NCI-H1092 treated with DMSO at 0.1 percent for 48 hours (cell line): ENCODE measurements around the gene NTN1.

ENCODE experiments used
- DNase-seq: peaks from one replicate; lab custom pipeline; 2025; lab: John Stamatoyannopoulos, UW

The NTN1 gene

DNA sequence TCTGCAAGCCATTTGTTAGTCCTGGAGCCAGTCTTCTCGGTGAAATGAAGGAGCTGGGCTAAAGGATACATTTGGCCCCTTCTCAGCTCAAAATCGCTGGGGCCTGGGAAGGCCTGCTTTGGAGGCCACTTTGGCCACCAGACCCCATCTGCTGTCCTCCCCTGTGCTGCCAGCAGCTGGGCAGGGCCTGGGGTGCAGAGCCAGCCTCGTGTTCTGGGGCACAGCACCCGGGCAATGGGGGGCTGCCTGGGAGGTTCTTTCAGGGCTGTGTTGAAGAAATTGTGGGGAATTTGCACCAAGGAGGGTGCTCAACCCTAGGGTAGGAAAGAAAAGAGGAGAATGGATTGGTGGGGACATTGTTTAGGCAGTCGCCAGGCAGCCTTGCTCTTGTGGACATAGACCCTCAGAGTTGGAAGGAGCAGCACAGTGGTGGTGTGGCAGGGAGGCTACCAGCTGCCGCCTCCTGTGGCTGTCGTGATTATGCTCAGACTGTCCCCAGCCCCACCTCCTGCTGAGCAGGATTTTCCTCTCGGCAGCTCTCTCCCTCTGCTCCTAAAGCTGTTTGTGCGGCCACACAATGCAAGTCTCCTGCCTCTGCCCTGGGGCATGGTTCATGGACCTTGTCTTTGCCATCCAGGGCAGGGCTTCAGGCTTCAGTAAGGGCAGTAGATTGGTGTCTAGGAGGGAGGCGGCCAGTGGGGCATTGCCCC, 174.8 kb downstream of the NTN1 start:
- DNase-seq, result no peak

DNA sequence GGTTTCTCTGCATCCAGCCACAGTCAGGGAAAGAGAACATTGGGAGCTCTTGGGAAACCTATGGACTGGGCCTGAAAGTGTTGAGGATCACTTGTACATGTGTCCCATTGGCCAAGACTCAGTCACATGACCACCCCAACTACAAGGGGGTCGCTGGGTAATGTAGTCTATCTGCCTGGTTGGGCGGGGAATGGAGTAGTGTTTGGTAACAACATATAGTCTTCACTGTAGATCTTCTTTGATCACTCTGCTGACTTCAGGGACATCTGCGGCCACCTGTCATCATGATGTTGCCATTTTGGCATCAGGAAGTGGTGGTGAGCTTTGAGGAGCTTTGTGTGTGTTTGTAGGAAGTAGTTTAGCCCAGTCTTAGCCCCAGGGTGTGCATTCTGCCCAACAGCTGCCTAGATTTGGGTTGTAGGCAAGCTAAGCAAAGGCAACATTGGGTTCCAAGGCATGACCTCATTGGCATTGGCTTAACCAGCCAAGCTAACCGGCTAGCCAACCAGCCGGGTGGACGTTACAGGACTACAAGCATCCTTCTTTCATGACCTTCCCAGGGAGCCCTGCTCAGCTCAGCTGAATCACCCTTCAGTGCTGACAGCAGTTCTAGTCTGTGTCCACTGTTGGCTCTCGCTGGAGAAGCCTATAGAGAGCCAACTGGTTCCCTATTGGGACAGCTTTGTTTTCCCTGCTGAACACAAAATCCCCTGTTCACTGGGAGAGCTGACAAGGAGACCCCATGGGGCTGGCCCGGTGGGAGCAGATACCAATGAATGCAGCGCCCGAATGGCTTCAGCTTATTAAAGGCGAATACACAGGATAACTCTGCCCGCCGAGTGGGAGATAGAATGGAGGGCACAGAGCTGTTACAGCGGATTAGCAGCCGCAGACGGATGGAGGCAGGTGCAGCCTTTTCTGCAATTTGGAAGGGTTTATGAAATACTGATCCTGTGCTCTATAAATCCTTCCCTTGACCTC, 178.6 kb downstream of the NTN1 start:
- DNase-seq, result no peak

DNA sequence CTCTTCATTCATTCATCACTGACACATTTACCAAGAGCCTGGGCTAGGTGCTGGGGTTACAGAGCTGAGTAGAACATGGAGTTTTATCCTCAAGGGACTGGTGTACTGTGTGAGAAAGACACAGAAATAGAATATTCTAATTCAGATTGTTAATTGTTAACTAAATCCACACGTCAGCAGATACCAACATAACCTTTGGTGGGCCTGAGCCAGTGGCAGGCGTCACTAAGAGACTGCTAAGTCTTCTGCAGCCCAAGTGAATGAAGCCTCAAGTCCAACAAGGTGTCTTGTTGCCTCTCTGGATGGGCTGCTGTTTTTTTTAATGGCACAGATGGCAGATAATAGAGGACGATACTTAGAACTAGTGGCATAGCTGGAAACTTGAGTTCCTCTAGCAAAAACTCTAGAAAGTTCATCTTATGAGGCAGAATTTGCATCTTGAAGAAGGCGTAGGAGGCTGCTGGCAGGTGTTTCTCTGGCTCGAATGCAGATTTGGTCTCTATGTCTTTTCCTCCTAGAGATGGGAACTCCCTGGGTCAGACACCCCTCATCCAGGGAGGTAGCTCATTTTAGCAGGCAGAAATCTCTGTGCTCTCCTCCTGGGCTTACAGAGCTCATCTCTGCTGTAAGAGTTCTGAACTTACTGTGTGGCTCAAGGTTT, 179.5 kb downstream of the NTN1 start:
- no peak for DNase-seq

DNA sequence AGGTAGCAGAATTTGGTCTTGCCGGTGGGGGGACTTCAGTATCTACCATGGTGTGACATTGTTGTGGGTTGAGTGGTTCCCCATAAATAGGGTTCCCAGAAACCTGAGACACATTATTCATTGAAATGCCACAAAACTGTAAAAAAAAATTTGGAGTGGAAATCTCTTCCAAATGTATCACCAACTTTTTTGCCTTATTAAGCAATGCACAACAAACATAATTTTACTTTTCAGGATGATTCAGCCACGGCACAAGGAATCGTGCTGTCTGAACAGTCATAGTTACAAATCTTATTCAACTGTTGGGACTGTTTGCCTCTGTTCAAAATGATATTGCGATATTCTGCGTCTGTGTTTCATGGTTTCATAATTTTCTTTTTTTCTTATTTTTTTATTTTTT, 181.2 kb downstream of the NTN1 start:
- no peak for DNase-seq

DNA sequence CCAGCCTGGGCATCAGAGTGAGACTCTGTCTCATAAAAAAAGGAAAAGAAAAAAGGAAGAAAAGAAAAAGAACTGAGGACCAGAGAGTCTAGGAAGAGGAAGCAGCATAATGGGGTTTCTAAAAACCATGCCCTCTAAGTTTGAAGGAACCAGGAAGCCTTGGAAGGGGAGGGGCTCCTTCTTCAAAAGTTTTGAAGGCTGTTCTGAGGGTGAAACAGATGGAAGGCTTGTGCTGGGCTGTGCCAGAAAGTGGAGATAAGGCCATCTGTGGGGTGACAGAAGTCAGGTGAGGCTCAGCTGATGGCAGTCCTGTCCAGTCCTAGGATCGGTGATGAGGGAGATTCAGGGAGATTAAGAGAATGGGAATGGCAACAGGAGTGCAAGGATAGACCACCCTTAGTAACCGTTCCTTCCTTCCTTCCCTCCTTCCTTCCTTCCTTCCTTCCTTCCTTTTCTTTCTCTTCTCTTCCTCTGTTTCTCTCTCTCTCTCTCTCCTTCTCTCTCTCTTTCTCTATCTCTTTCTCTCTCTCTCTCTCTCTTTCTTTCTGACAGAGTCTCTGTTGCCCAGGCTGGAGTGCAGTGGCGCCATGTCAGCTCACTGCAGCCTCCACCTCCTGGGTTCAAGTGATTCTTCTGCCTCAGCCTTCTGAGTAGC, 182.6 kb downstream of the NTN1 start:
- DNase-seq, result no peak

DNA sequence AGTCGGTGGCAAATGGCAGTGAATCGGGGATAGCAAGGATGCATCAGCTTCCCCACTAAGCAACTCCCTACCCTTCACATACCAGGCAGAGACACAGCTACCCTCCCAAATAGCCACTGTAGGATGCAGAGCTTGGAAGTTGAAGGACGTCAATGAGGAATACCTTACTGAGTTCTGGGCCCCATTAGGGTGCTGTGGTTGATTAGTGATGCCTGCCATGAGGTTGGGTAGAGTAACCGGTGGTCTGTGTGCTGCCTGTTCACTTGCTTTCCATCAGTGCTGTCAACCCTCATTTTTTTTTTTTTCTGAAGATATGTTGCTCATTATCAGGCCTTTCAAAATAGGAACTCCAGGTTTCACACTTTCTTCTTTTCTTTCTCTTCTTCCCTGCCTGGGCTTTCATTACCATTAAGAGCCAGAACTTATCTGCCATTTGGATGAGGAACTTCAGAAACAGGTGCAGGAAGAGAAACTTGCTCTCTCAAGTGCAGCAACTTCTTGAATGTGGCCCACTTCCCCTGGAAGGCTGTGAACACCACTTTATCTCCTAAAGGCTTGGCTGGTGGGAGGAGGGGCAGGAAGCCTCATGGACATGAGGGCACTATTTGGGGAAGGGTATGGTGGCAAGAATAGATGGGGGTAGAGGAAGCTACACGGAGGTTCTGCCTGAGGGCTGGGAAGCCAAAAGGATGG, 183.5 kb downstream of the NTN1 start:
- no peak for DNase-seq

DNA sequence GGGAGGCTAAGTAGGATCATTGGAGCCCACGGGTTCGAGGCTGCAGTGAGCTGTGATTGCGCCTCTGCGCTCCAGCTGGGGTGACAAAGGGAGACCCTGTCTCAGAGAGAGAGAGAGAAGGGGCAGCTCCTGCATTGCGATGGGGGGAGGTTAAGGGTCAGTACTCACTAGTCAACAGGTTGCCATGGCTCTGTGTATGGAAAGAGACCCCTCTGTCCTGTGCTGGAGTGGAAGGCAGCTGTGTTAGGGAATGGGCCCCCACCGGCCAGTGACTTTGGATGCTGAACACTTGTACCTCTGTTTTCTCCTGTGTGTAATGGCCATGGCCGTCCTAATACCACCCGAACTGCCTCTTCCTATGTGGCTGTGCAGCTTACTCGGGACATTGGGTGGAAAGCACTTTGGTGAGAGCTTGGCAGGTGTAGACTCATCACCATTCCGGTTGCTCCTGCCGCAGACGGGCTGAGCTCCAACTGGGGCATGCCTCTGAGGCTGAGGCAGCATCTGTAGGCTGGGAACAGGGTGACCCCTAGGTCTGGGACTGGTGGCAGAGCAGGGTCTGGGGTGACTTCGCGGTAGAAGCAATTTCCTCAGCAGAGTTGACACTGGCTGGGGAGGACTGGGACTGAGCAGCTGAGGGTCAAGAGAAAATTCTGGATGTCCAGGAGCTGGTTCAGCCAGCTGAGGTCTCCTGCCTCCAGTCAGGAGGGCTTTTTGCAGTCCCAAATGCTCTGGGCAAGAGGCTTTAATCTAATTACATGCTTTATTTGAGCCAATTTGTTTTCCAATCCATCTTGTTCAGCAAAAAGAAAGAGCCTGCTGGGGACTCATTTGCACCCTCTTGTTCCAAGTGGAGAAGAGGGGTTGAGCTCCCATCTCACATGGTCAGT, 184.5 kb downstream of the NTN1 start:
- no peak for DNase-seq

DNA sequence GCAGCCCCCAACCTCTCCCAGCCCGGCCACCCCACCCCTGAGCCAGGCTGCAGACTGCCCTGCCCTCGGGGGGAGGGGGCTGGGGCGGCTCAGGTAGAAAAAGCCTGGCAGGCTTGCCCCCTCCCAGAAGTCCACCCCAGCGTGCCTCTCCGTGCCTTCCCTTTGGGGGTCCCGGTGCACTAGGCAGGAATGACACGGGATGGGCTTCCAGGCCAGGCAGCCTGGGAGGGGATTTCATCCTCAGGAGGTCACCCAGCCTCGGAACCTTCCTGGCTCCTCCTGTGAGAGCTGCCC, 185.0 kb downstream of the NTN1 start:
- no peak for DNase-seq

DNA sequence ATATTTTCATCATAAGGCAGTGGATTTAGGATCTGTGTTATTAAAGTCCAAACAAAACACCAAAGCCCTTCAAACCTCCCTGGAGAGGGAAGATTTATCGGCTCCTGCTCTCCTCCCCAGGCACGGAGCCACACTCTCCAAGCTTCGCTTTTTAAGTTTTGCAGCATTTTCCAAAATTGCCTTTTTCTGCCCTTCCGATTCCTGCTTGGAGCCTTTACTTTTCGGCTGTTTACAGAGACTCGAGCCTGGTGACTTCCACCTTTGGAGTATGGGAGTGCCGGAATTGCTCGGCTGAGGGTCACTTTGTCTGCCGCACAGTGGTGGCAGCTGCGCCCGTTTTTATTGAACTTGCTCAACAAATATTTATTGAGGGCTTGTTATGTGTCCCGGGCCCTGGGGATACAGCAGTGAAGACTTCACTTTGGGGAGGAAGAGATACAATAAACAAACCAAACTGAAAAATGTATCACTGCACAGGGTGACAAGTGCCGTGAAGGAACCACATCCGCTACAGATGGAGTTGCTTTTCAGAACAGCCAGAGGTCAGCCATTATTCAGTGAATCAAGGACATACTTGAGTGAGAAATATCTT, 185.5 kb downstream of the NTN1 start:
- no peak for DNase-seq

DNA sequence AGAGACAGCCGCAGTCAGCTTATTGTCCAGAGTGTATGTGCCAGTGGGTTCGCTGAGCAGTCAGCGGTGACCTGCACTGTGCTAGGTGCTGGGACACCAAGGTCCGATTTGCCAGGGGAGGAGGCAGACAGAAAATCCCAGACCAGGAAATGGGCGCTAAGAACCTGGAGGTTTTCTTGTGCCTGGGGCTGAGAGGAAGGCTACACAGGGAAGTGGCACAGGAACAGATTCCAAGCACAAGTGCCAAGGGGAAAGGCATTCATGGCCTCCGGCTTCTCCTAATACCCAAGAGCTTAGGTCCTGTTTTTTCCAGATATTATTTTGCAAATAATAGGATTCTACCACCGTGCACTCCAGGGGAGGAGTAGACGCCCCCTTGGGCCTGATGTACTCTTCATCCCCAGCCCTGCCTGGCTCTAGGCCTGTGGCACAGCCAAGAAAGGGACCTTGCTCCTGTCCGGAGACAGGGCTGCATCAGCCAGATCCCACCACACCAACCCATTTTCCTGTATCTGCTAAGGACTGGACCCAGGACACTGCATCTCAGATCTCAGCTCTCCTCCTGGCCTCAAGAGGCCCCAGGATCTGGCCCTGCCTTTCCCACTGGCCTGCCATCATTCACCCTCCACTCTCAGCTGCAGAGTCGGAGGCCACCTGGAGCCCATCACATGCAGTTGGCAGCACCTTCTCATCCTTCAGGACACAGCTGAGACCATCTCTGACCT, 187.2 kb downstream of the NTN1 start:
- no peak for DNase-seq

DNA sequence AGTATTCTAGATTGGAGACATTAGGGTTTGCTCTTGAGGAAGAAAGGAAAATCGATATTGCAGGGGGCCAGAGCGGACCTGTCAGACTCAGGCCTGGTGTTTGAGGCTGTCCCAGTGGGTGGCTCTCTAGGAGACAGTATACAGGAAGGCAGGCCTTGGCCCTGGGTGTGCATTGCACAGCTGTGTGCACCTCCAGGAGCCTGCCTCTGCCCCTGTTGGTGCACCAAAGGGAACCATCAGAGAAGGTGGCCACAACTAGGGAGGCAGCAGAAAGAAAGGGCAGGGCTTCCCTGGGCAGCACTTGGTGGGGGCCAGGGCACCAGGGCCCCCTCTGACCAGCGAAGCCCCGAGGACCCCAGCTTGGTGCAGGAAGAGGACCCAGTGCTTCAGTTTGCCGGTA, 188.0 kb downstream of the NTN1 start:
- DNase-seq, result no peak

DNA sequence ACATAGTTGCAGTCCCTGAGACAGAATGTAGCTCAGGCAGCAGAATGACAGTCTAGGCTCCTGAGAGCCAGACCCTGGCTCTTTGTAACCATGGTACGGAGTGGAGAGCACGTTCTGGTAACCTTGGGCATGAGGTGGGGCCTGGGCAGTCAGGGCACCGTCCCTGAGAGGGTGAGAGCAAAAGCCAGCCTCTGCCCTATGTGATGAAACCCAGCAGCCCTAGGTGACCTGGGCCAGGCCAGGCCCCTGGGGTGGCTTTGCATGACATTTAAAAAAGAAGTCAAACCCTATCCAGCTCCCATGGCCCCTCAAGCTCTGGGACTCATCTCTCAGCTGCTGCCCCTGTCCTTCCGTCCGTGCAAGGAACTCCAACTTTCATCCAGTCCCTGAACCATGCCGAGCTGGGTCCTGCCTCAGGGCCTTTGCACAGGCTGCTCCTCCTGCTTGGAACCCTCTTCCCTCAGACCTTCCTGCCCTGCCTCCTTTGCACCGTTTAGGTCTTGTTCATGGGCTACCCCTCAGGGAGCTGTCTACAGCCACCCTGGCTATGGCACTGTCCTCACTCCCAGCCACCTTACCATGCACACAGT, 188.6 kb downstream of the NTN1 start:
- no peak for DNase-seq

DNA sequence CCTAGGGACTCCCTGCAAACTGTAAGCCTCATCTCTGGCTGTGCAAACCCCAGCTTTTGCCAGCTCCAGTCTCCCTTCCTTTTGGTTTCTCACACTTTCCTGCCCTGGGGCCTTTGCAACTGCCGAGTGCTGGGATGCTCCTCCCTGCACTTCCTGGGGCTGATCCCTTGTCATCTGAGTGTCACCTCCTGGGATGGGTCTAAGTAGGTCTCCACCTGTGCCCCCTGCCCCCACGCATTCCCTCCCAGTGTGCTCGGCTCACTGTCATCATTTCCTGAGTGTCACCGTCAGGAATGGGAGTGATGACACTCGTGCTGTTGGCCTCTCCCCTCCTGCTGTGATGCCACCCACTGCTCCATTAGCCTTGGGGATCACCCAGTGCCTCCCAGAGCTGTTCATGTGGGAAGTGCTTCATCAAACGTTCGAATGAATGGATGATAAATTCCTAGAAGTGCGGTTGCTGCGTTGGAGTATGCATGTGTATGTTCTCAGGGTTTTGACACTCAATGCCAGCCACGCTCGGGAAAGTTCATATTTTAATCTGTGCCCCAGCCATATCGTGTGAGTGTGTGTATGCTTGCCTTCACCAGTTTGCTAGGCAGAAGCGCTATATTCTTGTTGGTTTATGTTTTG, 189.9 kb downstream of the NTN1 start:
- no peak for DNase-seq

DNA sequence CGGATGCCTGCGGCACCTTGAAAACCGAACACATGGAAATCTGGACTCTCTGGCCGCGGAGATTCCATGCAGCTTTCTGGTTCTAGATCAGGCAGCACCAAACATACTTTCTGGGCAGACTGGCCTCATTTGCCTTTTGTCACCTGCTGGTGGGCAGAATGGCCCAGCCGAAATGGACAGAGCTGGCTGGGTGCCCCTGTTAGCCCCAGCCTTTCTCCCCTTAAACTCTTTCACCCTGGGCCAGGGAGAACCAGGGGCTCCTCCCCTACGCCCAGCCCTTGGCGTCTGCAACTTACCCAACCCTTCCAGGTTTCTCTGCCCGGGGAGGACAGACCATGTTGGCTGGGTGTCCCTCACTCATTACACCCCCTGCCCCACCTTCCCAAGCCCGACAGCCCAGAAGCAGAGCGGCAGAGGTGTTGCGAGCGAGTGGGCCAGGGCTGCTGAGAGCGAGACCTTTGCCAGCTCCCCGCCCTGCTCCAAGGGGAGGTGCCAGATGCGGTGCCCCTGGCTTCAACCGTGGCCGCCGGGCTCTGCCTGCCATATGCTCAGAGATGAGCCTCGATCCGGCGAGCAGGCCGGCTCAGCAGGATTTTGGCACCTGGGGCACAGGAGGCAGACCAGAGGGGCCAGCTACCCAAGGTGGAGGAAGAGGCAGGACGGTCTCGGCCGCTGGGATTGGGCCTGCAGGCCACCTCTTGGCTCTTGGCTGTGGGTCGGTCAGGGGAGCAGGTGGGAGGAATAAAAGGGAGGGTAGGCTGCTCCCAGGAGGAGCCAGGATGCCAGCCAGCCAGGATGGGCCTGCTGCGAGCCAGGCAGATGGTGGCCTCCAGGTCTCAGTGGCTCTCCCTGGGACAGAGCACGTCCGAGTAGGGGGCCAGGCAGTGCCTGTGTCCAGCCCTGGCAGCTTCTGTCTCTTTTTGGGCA, 191.3 kb downstream of the NTN1 start:
- no peak for DNase-seq

DNA sequence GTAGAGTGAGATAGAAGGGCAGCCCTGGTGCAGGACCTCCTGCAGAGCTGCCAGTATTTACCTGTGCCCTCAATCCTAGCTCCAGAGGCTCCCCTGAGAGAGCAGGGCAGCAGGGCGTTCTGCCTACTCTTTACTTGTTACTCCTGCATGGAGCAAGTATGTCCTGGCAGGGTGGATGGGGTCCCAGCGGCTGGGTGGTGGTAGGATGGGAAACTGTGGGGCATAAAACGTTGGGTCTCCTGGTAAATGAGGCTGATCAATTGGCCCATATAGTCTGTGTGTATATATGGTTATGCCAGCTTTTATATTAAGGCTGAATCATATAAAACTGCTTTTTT, 192.0 kb downstream of the NTN1 start:
- DNase-seq, result no peak

DNA sequence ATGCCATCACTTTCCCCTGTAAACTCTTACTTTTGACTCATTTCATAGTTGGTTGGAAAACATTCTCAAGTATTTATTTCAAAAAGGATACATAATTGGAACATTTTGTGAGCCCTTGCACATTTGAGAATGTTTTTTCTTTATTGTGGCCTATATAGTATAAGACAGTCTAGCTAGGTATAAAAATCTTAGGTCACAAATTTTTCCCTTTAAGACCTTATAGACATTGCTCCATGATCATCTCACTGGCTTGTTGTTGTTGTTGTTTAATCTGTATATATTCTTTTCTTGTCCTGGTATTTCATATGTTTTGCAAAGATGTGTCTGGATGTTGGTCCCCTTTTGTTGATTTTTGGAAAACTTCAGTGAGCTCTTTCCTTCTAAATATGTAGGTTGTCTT, 194.2 kb downstream of the NTN1 start:
- DNase-seq, result no peak

DNA sequence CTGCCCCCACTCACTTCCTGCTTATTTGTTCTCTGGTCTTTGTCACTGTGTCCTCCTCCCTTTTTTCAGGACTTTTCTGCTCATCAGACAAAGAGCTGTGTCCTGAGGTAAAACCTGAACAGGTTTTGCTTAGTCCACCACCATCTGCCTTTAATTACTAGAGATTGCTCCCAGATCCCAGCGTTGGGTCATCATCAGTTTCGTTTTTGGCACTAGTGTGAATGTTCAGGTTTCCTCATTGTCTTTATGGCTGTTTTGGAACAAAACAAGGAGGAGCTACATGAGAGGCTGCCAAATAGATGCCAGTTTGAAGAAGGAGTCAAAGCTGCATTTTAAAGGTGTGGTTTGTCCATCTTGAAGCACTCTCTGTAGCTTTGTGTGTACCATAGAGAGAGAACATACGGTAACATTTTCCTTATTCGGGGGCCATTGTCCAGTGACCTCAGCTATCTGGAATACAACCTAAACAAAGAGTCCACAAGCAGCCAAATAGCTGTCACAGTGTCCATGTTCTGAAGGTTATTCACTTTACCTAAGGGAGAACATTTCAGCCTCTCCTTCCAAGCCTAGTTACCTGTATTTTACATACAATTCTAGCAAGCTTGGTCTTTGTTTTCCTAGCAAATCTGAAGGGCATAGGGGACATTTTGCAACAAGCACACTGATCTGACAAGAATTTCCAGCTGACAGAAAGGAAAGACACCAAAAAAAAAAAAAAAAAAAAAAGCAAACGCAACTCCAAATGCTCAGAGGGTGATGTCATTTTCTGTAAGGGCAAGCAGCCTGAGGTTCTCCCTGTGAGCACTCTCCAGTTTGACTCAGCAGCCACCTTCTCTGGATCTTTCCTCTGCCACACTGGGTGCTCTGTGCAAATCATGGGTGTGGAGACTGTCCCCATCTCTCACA, 196.1 kb downstream of the NTN1 start:
- DNase-seq, result no peak
